HG03432 (cell line): ENCODE results near the gene ZNF282.

Experiments used
- ATAC-seq: cut with Tn5 transposase; IDR thresholded peaks from one replicate; pipeline ENCODE4 v1.9.1; 2021; ENCODE audit warnings: mild to moderate bottlenecking, moderate library complexity; ENCODE audit not compliant: unreplicated experiment

The ZNF282 gene

GRCh38 chr7:149188637-149189259 is 6.6 kb upstream of the ZNF282 start:
- ATAC-seq: no peak

GRCh38 chr7:149191851-149192250 is 3.5 kb upstream of the ZNF282 start:
- no peak for ATAC-seq

- no peak for ATAC-seq
Measured at GRCh38 chr7:149194799-149195179, 557 bp upstream of the ZNF282 start.

GRCh38 chr7:149196151-149196704 is 882 bp downstream of the ZNF282 start:
- ATAC-seq: peak; percentile 7

GRCh38 chr7:149196705-149197171 is 1.4 kb downstream of the ZNF282 start:
- ATAC-seq: no peak

GRCh38 chr7:149197675-149198074 is 2.3 kb downstream of the ZNF282 start:
- no peak for ATAC-seq

GRCh38 chr7:149198161-149198816 is 2.9 kb downstream of the ZNF282 start:
- no peak for ATAC-seq

- no peak for ATAC-seq
Measured at GRCh38 chr7:149199234-149199995, 4.1 kb downstream of the ZNF282 start.

- ATAC-seq: no peak
Measured at GRCh38 chr7:149202831-149203231, 7.5 kb downstream of the ZNF282 start.

GRCh38 chr7:149205690-149206381 is 10.5 kb downstream of the ZNF282 start:
- no peak for ATAC-seq

GRCh38 chr7:149207324-149208035 is 12.1 kb downstream of the ZNF282 start:
- no peak for ATAC-seq

- peak; percentile 66 for ATAC-seq
Measured at GRCh38 chr7:149209518-149210269, 14.3 kb downstream of the ZNF282 start.

GRCh38 chr7:149210551-149210950 is 15.2 kb downstream of the ZNF282 start:
- ATAC-seq: no peak

- ATAC-seq: no peak
Measured at GRCh38 chr7:149214020-149214720, 18.8 kb downstream of the ZNF282 start.

GRCh38 chr7:149216402-149216801 is 21.1 kb downstream of the ZNF282 start:
- ATAC-seq: no peak

- ATAC-seq: no peak
Measured at GRCh38 chr7:149217570-149217969, 22.2 kb downstream of the ZNF282 start.

- no peak for ATAC-seq
Measured at GRCh38 chr7:149218469-149219420, 23.4 kb downstream of the ZNF282 start.

GRCh38 chr7:149220534-149220933 is 25.2 kb downstream of the ZNF282 start:
- ATAC-seq: no peak
